Glutamatergic neuron (in vitro differentiated cells): ENCODE data around the gene NME1. TPM values are rescaled to one million over a fixed set of nuclear protein-coding genes. Genes with fewer than 3 reads are reported as not detected.

ENCODE experiments used
- DNase-seq: peaks from one replicate; pipeline ENCODE4 v3.0.0; 2022
- H3K27ac Mint-ChIP-seq: one replicate; pipeline ENCODE4 v1.8.0; 2020; ENCODE audit warnings: mild to moderate bottlenecking, mixed read lengths, inconsistent platforms; ENCODE audit not compliant: unreplicated experiment
- H3K27me3 Mint-ChIP-seq: one replicate; pipeline ENCODE4 v1.8.0; 2020; ENCODE audit warnings: mild to moderate bottlenecking, moderate library complexity, mixed read lengths, inconsistent platforms; ENCODE audit not compliant: unreplicated experiment
- H3K36me3 Mint-ChIP-seq: one replicate; pipeline ENCODE4 v1.8.0; 2020; ENCODE audit warnings: mild to moderate bottlenecking, mixed read lengths, inconsistent platforms; ENCODE audit not compliant: unreplicated experiment
- H3K4me1 Mint-ChIP-seq: one replicate; pipeline ENCODE4 v1.8.0; 2020; ENCODE audit warnings: mild to moderate bottlenecking, low read depth, mixed read lengths, inconsistent platforms; ENCODE audit not compliant: unreplicated experiment
- H3K4me3 Mint-ChIP-seq: one replicate; pipeline ENCODE4 v1.8.0; 2020; ENCODE audit warnings: mild to moderate bottlenecking, mixed read lengths, inconsistent platforms; ENCODE audit not compliant: unreplicated experiment
- H3K9me3 Mint-ChIP-seq: one replicate; pipeline ENCODE4 v1.8.0; 2020; ENCODE audit warnings: mild to moderate bottlenecking, moderate library complexity, mixed read lengths, inconsistent platforms; ENCODE audit not compliant: unreplicated experiment
- total RNA-seq: library from RNA; stranded (reverse); fragmentation: NEBNext Ultra II Directional; extraction: Animal tissue kit (Norgen Biotek cat#: 25700); gene quantifications from one replicate; pipeline ENCODE4 v1.2.1, GENCODE V29; 2021; ENCODE audit not compliant: unreplicated experiment
- TF ChIP-seq, protein P1 (sequence below): fragments of 200-600 bp; sonication (generic); IDR thresholded peaks from one replicate; pipeline ENCODE4 v1.5.0; 2021; ENCODE audit not compliant: partially characterized antibody, unreplicated experiment

NME1 gene
- total RNA-seq, 1 donor from 2014 or later, result 125 TPM

DNA sequence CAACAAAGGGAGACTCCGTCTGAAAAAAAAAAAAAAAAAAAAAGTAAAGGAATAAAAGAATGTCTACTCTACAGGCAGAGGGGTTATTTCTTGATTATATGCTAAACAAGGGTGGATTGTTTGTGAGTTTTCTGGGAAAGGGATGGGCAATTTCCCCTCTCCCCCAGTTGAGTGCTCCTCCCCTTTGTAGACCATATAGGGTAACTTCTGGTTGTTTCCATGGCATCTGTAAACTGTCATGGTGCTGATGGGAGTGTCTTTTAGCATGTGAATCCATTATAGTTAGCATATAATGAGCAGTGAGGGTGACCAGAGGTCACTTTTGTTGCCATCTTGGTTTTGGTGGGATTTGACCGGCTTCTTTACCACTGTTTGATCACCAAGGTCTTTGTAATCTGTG, 4.2 kb upstream of the NME1 start:
- Mint-ChIP-seq H3K27ac (no peak overlapping the region), H3K4me1 (peaks cover 6% of the 10 kb centered on the region), H3K27me3 (no peaks in the 10 kb centered on the region), H3K36me3 (no peaks in the 10 kb centered on the region), H3K4me3 (no peak overlapping the region), H3K9me3 (peaks cover 4% of the 10 kb centered on the region)
- TF ChIP-seq, protein P1, sequence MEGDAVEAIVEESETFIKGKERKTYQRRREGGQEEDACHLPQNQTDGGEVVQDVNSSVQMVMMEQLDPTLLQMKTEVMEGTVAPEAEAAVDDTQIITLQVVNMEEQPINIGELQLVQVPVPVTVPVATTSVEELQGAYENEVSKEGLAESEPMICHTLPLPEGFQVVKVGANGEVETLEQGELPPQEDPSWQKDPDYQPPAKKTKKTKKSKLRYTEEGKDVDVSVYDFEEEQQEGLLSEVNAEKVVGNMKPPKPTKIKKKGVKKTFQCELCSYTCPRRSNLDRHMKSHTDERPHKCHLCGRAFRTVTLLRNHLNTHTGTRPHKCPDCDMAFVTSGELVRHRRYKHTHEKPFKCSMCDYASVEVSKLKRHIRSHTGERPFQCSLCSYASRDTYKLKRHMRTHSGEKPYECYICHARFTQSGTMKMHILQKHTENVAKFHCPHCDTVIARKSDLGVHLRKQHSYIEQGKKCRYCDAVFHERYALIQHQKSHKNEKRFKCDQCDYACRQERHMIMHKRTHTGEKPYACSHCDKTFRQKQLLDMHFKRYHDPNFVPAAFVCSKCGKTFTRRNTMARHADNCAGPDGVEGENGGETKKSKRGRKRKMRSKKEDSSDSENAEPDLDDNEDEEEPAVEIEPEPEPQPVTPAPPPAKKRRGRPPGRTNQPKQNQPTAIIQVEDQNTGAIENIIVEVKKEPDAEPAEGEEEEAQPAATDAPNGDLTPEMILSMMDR, result no peak
- no peak for DNase-seq

DNA sequence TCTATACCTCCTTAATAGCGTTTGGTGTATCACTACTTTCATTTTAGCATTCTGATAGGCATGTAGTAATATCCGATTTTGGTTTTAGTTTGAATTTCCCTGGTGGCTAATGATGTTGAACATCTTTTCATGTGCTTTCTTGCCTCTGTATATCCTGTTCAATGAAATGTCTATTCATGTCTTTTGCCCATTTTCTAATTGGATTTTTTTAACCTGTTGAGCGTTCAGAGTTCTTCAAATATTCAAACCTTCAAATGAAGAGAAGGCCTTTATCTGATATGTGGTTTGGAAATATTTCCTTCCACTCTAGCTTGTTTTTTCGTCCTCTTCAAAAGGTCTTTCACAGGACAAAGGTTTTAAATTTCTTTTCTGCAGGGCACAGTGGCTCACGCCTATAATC, 2.4 kb upstream of the NME1 start:
- no peak overlapping the region for H3K4me3 Mint-ChIP-seq
- no peak overlapping the region for H3K27ac Mint-ChIP-seq
- H3K4me1 Mint-ChIP-seq, result no peaks in the 10 kb centered on the region
- H3K36me3 Mint-ChIP-seq, result no peaks in the 10 kb centered on the region
- H3K9me3 Mint-ChIP-seq, result peaks cover 4% of the 10 kb centered on the region
- DNase-seq, result no peak
- no peaks in the 10 kb centered on the region for H3K27me3 Mint-ChIP-seq
- TF ChIP-seq, protein P1, result no peak

DNA sequence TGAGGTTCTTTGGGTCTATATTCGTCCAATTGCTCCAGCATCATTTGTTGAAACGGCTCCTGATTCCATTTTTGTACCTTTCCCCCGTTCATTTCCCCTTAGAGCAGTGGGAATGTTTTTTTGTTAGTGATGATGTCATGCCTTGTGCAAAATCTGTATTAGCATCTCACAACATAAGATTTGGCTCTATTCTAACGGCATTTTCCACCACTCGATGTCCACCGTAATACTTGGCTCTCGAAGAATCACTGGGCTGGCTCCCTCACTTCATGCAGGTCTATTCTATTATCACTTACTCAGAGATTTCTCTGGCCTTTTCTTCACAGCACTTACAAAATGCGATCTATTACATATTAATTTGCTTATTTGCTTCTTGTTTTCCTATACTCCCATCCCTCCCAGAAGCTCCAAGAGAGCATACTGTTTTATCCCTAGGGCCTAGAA, 571 bp upstream of the NME1 start:
- H3K9me3 Mint-ChIP-seq, result peaks cover 3% of the 10 kb centered on the region
- TF ChIP-seq, protein P1, result no peak
- no peaks in the 10 kb centered on the region for H3K27me3 Mint-ChIP-seq

DNA sequence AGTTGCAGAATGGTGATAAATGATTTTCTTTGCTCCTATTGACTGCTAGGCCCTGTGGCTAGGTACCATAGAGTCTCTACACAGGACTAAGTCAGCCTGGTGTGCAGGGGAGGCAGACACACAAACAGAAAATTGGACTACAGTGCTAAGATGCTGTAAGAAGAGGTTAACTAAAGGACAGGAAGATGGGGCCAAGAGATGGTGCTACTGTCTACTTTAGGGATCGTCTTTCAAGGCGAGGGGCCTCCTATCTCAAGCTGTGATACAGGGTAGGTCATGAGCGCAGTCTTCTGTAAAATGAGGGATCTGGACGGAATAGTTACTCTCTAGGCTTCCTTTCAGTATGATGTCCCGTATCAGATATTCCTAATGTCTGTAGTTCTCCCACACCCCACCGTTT, 817 bp downstream of the NME1 start:
- TF ChIP-seq, protein P1, result no peak
- no peak for DNase-seq
- no peaks in the 10 kb centered on the region for H3K27me3 Mint-ChIP-seq
- H3K36me3 Mint-ChIP-seq, result no peaks in the 10 kb centered on the region
- peaks cover 1% of the 10 kb centered on the region for H3K9me3 Mint-ChIP-seq
- H3K4me1 Mint-ChIP-seq, result no peaks in the 10 kb centered on the region
- H3K27ac Mint-ChIP-seq, result no peak overlapping the region
- H3K4me3 Mint-ChIP-seq, result no peak overlapping the region

More for the DNA sequence above, 571 bp upstream of the NME1 start:
- no peaks in the 10 kb centered on the region for H3K36me3 Mint-ChIP-seq
- no peak overlapping the region for H3K4me3 Mint-ChIP-seq
- no peak overlapping the region for H3K27ac Mint-ChIP-seq
- DNase-seq, result no peak
- no peaks in the 10 kb centered on the region for H3K4me1 Mint-ChIP-seq

DNA sequence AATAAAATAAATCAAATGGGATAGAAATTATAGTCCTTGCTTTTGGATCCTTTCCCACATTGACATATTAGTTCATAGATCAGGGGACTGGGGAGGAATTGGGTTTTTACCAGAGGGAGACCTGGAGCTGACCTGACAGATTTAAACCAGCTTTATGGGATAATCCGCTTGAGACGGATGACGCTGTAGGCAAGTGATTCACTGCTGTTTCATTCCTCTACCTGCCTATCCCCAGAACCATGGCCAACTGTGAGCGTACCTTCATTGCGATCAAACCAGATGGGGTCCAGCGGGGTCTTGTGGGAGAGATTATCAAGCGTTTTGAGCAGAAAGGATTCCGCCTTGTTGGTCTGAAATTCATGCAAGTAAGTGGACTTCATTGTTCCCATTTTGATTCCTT, 2.1 kb downstream of the NME1 start:
- Mint-ChIP-seq H3K4me3 (no peak overlapping the region), H3K36me3 (no peaks in the 10 kb centered on the region), H3K4me1 (no peaks in the 10 kb centered on the region), H3K27me3 (peaks cover 3% of the 10 kb centered on the region), H3K27ac (peak overlapping the region; percentile 28), H3K9me3 (no peaks in the 10 kb centered on the region)
- DNase-seq, result no peak
- TF ChIP-seq, protein P1, result no peak
